Liver (tissue), 9 donors: ENCODE data around the gene LLGL1. TPM values are rescaled to one million over a fixed set of nuclear protein-coding genes. Genes with fewer than 3 reads are reported as not detected.

Source experiments
- DNase-seq: peaks from one replicate; pipeline ENCODE4 v3.0.0-alpha.2; 2017; ENCODE audit warnings: low spot score
- H3K27ac ChIP-seq, 2 donors: one replicate each; pipeline ENCODE4 v1.7.0; 2013; ENCODE audit warnings: inconsistent platforms in 2 of 2, low read length in 2 of 2, control low read depth in 1 of 2, low read depth in 1 of 2, mild to moderate bottlenecking in 1 of 2
- H3K27me3 ChIP-seq, 4 donors: one replicate each; pipeline versions ENCODE4 v1.6.1 to v1.7.0; 2013; ENCODE audit warnings: low read length in 3 of 4, inconsistent platforms in 1 of 4, mild to moderate bottlenecking in 1 of 4, moderate library complexity in 1 of 4; ENCODE audit not compliant: control insufficient read depth in 4 of 4, insufficient read depth in 4 of 4
- H3K36me3 ChIP-seq, 4 donors: one replicate each; pipeline versions ENCODE4 v1.6.1 to v1.7.0; 2013; ENCODE audit warnings: low read length in 3 of 4, mild to moderate bottlenecking in 3 of 4, low read depth in 1 of 4, moderate library complexity in 1 of 4; ENCODE audit not compliant: control insufficient read depth in 4 of 4, insufficient read depth in 3 of 4
- H3K4me1 ChIP-seq, 4 donors: one replicate each; pipeline versions ENCODE4 v1.6.1 to v1.7.0; 2013; ENCODE audit warnings: low read length in 3 of 4, mild to moderate bottlenecking in 3 of 4, moderate library complexity in 1 of 4; ENCODE audit not compliant: control insufficient read depth in 4 of 4, insufficient read depth in 4 of 4
- H3K4me3 ChIP-seq, 3 donors: one replicate each; pipeline versions ENCODE4 v1.6.1 to v1.7.0; 2013; ENCODE audit warnings: low read length in 3 of 3, control low read depth in 1 of 3, low read depth in 1 of 3, mild to moderate bottlenecking in 1 of 3
- H3K9ac ChIP-seq, 2 donors: one replicate each; pipeline ENCODE4 v1.7.0; 2013; ENCODE audit warnings: low read length in 2 of 2, mild to moderate bottlenecking in 2 of 2, moderate library complexity in 2 of 2, control low read depth in 1 of 2, low read depth in 1 of 2
- H3K9me3 ChIP-seq, 4 donors: one replicate each; pipeline versions ENCODE4 v1.6.1 to v1.7.0; 2013; ENCODE audit warnings: low read length in 3 of 4; ENCODE audit not compliant: control insufficient read depth in 4 of 4
- ATF3 ChIP-seq: IDR thresholded peaks from 2 replicates; pipeline ENCODE4 v1.6.1; 2016; ENCODE audit warnings: antibody characterized with exemption
- CTCF ChIP-seq: fragments of 150-350 bp; IDR thresholded peaks from 2 replicates; pipeline ENCODE4 v1.5.1; 2017; ENCODE audit warnings: improper control_type of control experiment, low read depth, low read length; ENCODE audit not compliant: missing input control
- EGR1 ChIP-seq, 2 donors: IDR thresholded peaks; 2 replicates each; pipeline ENCODE4 v1.6.1; 2016 to 2018; ENCODE audit warnings: antibody characterized with exemption in 2 of 2, low read depth in 2 of 2
- FOXA1 ChIP-seq: IDR thresholded peaks from 2 replicates; pipeline ENCODE4 v1.6.1; 2016; ENCODE audit warnings: antibody characterized with exemption
- FOXA2 ChIP-seq: IDR thresholded peaks from 2 replicates; pipeline ENCODE4 v1.6.1; 2016; ENCODE audit warnings: antibody characterized with exemption
- GABPA ChIP-seq, 2 donors: IDR thresholded peaks in 1 of 2; conservative IDR thresholded peaks in 1 of 2; 2 replicates each; pipeline ENCODE4 v1.6.1; 2016; ENCODE audit warnings: antibody characterized with exemption in 2 of 2, mild to moderate bottlenecking in 1 of 2, moderate library complexity in 1 of 2
- HNF4A ChIP-seq, 2 donors: conservative IDR thresholded peaks; 2 replicates each; pipeline ENCODE4 v1.6.1; 2016; ENCODE audit warnings: antibody characterized with exemption in 2 of 2, mild to moderate bottlenecking in 2 of 2
- HNF4G ChIP-seq: IDR thresholded peaks from 2 replicates; pipeline ENCODE4 v1.6.1; 2016; ENCODE audit warnings: antibody characterized with exemption
- JUND ChIP-seq, 2 donors: IDR thresholded peaks; 2 replicates each; pipeline ENCODE4 v1.6.1; 2016; ENCODE audit warnings: antibody characterized with exemption in 2 of 2
- MAX ChIP-seq: IDR thresholded peaks from 2 replicates; pipeline ENCODE4 v1.6.1; 2016; ENCODE audit warnings: antibody characterized with exemption
- NR2F2 ChIP-seq: IDR thresholded peaks from 2 replicates; pipeline ENCODE4 v1.6.1; 2016; ENCODE audit warnings: antibody characterized with exemption
- RAD21 ChIP-seq, 2 donors: IDR thresholded peaks; 2 replicates each; pipeline ENCODE4 v1.6.1; 2016; ENCODE audit warnings: antibody characterized with exemption in 2 of 2, mild to moderate bottlenecking in 2 of 2
- REST ChIP-seq: IDR thresholded peaks from 2 replicates; pipeline ENCODE4 v1.6.1; 2016; ENCODE audit warnings: antibody characterized with exemption, mild to moderate bottlenecking
- RXRA ChIP-seq, 2 donors: IDR thresholded peaks; 2 replicates each; pipeline ENCODE4 v1.6.1; 2017 to 2018; ENCODE audit warnings: antibody characterized with exemption in 2 of 2, mild to moderate bottlenecking in 1 of 2
- SP1 ChIP-seq: IDR thresholded peaks from 2 replicates; pipeline ENCODE4 v1.6.1; 2018; ENCODE audit warnings: antibody characterized with exemption, mild to moderate bottlenecking
- TAF1 ChIP-seq: conservative IDR thresholded peaks from 2 replicates; pipeline ENCODE4 v1.6.1; 2016; ENCODE audit warnings: antibody characterized with exemption, mild to moderate bottlenecking
- YY1 ChIP-seq: IDR thresholded peaks from 2 replicates; pipeline ENCODE4 v1.6.1; 2016; ENCODE audit warnings: antibody characterized with exemption, mild to moderate bottlenecking
- ZBTB33 ChIP-seq: IDR thresholded peaks from 2 replicates; pipeline ENCODE4 v1.6.1; 2016; ENCODE audit warnings: antibody characterized with exemption
- WGBS: extraction: QIAGEN DNeasy Blood & Tissue Kit; methylation state at CpG from one replicate; pipeline ENCODE4 v1.1.7; 2013; 5-methylcytosine and 5-hydroxymethylcytosine counted together
- polyA plus RNA-seq, 2 donors: library from polyadenylated mRNA; stranded (reverse) in 1 of 2; unstranded in 1 of 2; fragments of 200-250 nt in 1 of 2; fragments of >200 nt in 1 of 2; fragmentation: Nextera tagmentation in 1 of 2; extraction: Ambion mirVana in 1 of 2; gene quantifications; one replicate each; pipeline versions ENCODE4 v1.2.1 to v1.2.3, GENCODE V29; 2013 to 2015
- total RNA-seq, 2 donors: library from RNA; depleted of rRNA; stranded (reverse); fragments of >200 nt; gene quantifications; one replicate each; pipeline ENCODE4 v1.2.3, GENCODE V29; 2014
- donor health status: healthy.
- donor health status: healthy.
- donor health status: healthy.
- donor health status: healthy.
- donor health status: healthy.

LLGL1 gene
- total and polyA plus RNA-seq, 4 donors: 0.39 to 12.0 (median 2.8) TPM

GRCh38 chr17:18197535-18198194 is 27.8 kb upstream of the LLGL1 start:
- WGBS: 90% methylated on average over 3 of the region's 3 CpGs
- Histone ChIP-seq H3K9me3 (no peaks in the 10 kb centered on the region), H3K36me3 (peaks cover 5 to 45% (median 27%) of the 10 kb centered on the region in 4 donors), H3K27ac (no peak overlapping the region), H3K27me3 (no peaks in the 10 kb centered on the region), H3K9ac (no peak overlapping the region), H3K4me3 (no peak overlapping the region), H3K4me1 (peaks cover 0 to 17% (median 5%) of the 10 kb centered on the region in 4 donors)
- no peak for DNase-seq
- no peak for TF ChIP-seq EGR1 (IDR thresholded peaks at IDR 0.05; ENCODE audit: low read depth in 2 of 2)
- TF ChIP-seq TAF1: no peak
- no peak for TF ChIP-seq ATF3
- no peak for TF ChIP-seq YY1
- TF ChIP-seq ZBTB33: no peak
- TF ChIP-seq HNF4A (conservative IDR thresholded peaks at IDR 0.05): no peak
- no peak for TF ChIP-seq NR2F2
- no peak for TF ChIP-seq RXRA (IDR thresholded peaks at IDR 0.05)
- TF ChIP-seq JUND (IDR thresholded peaks at IDR 0.05): no peak
- TF ChIP-seq REST: no peak
- TF ChIP-seq FOXA2: no peak
- no peak for TF ChIP-seq SP1
- TF ChIP-seq FOXA1: no peak
- no peak for TF ChIP-seq CTCF
- no peak for TF ChIP-seq GABPA (IDR thresholded peaks at IDR 0.05 in 1 of 2, conservative IDR thresholded peaks at IDR 0.05 in 1 of 2)
- TF ChIP-seq MAX: no peak
- no peak for TF ChIP-seq RAD21 (IDR thresholded peaks at IDR 0.05)
- no peak for TF ChIP-seq HNF4G
